GM12878 (cell line): Measurements from ENCODE around the gene MYH6. TPM values are rescaled to one million over a fixed set of nuclear protein-coding genes. Genes with fewer than 3 reads are reported as not detected.

ENCODE experiments used
- ATAC-seq: fragments of 200-7000 bp; cut with Tn5 transposase; 3 replicates; pipeline ENCODE4 v1.9.1; 2020; ENCODE audit warnings: mild to moderate bottlenecking, moderate library complexity
- BruUV-seq: library from RNA; stranded (reverse); fragments of 400-500 nt; replicated peaks from 2 replicates; lab custom pipeline; 2021; lab: Mats Ljungman, UMichigan
- CTCF ChIA-PET: fragments of 300-600 bp; sonication (Branson Sonifier 250); formaldehyde crosslinking; extraction: SDS; loops from one replicate; lab custom pipeline; 2021; ENCODE audit warnings: inconsistent platforms; lab: Yijun Ruan, JAX
- POLR2A ChIA-PET: fragments of 350-600 bp; formaldehyde crosslinking; extraction: SDS; loops from one replicate; lab custom pipeline; 2021; ENCODE audit warnings: inconsistent platforms; lab: Charles Lee
- RAD21 ChIA-PET: fragments of 300-600 bp; sonication (Branson Sonifier 250); formaldehyde crosslinking; loops from one replicate; lab custom pipeline; 2023; ENCODE audit warnings: antibody characterized with exemption; ENCODE audit not compliant: unreplicated experiment; lab: Charles Lee
- SMC1A ChIA-PET: fragments of 300-600 bp; sonication (Branson Sonifier 250); formaldehyde crosslinking; loops from one replicate; lab custom pipeline; 2023; ENCODE audit not compliant: unreplicated experiment, uncharacterized antibody; lab: Charles Lee
- DNase-seq: peaks from one replicate; pipeline ENCODE4 v3.0.0-alpha.2; 2011; ENCODE audit warnings: low read depth, low spot score
- FAIRE-seq: peaks from 3 replicates; lab custom pipeline; 2011; peaks lifted over from hg19 to GRCh38; lab: Jason Lieb, UNC
- H2AFZ ChIP-seq: 2 replicates; pipeline ENCODE4 v1.6.0; 2011; ENCODE audit warnings: low read depth, low read length, control low read depth; ENCODE audit not compliant: control insufficient read depth
- H3K27ac ChIP-seq: 2 replicates; pipeline ENCODE4 v1.5.1; 2011; ENCODE audit warnings: control low read depth; ENCODE audit not compliant: control insufficient read depth, insufficient read depth
- H3K27me3 ChIP-seq, 2 experiments: replicated peaks in 1 of 2; 2 replicates each; pipeline versions ENCODE4 v1.6.0 to v1.6.1; 2011; ENCODE audit warnings: low read length in 1 of 2; ENCODE audit not compliant: control insufficient read depth in 2 of 2, insufficient read depth in 2 of 2
- H3K36me3 ChIP-seq, 2 experiments: 2 replicates each; pipeline ENCODE4 v1.5.1; 2011; ENCODE audit warnings: low read length in 1 of 2; ENCODE audit not compliant: control insufficient read depth in 2 of 2, insufficient read depth in 2 of 2
- H3K4me1 ChIP-seq: 2 replicates; pipeline ENCODE4 v1.6.1; 2011; ENCODE audit warnings: mild to moderate bottlenecking, low read length, moderate library complexity, mixed read lengths; ENCODE audit not compliant: control insufficient read depth, insufficient read depth
- H3K4me2 ChIP-seq: 2 replicates; pipeline ENCODE4 v1.6.0; 2011; ENCODE audit warnings: control low read depth; ENCODE audit not compliant: control insufficient read depth, insufficient read depth
- H3K4me3 ChIP-seq: fragments of 200-600 bp; sonication (generic); 2 replicates; pipeline ENCODE4 v1.5.1; 2016
- H3K79me2 ChIP-seq: 2 replicates; pipeline ENCODE4 v1.6.0; 2011; ENCODE audit warnings: low read length; ENCODE audit not compliant: control insufficient read depth, insufficient read depth
- H3K9ac ChIP-seq: 2 replicates; pipeline ENCODE4 v1.8.0; 2011; ENCODE audit warnings: low read length, control low read depth, mixed read lengths; ENCODE audit not compliant: control insufficient read depth, insufficient read depth
- H3K9me3 ChIP-seq: replicated peaks from 3 replicates; pipeline ENCODE4 v1.5.1; 2011; ENCODE audit warnings: mild to moderate bottlenecking, low read length; ENCODE audit not compliant: control insufficient read depth, insufficient read depth
- H4K20me1 ChIP-seq: 2 replicates; pipeline ENCODE4 v1.6.0; 2011; ENCODE audit not compliant: control insufficient read depth, insufficient read depth
- BRCA1 ChIP-seq: IDR thresholded peaks from 2 replicates; pipeline ENCODE4 v1.6.1; 2011; ENCODE audit warnings: low read depth, low read length, improper control_type of control experiment
- CREB1 ChIP-seq: IDR thresholded peaks from 2 replicates; pipeline ENCODE4 v1.6.1; 2012; ENCODE audit warnings: low read depth, mild to moderate bottlenecking, inconsistent platforms
- EED ChIP-seq: sonication (generic); IDR thresholded peaks from 2 replicates; pipeline ENCODE4 v1.6.1; 2016; ENCODE audit warnings: antibody characterized with exemption, low read depth
- EP300 ChIP-seq, 2 experiments: fragments of 150-350 bp in 1 of 2; IDR thresholded peaks; 2 replicates each; pipeline ENCODE4 v1.6.1; 2011 to 2012; ENCODE audit warnings: low read depth in 2 of 2, low read length in 2 of 2, borderline replicate concordance in 1 of 2, improper control_type of control experiment in 1 of 2, inconsistent platforms in 1 of 2; ENCODE audit not compliant: control insufficient read depth in 1 of 2
- IKZF2 ChIP-seq, 2 experiments: fragments of 450-650 bp; IDR thresholded peaks; 2 replicates each; pipeline ENCODE4 v1.6.1; 2017; ENCODE audit warnings: mild to moderate bottlenecking in 2 of 2, moderate library complexity in 2 of 2
- MXI1 ChIP-seq: fragments of 150-350 bp; IDR thresholded peaks from 2 replicates; pipeline ENCODE4 v1.6.1; 2011; ENCODE audit warnings: low read depth, mild to moderate bottlenecking, inconsistent platforms, low read length, improper control_type of control experiment
- NFYA ChIP-seq: IDR thresholded peaks from 2 replicates; pipeline ENCODE4 v1.6.1; 2011; ENCODE audit warnings: low read depth, mild to moderate bottlenecking, low read length, improper control_type of control experiment, borderline replicate concordance
- PAX8 ChIP-seq: fragments of 450-650 bp; IDR thresholded peaks from 2 replicates; pipeline ENCODE4 v1.6.1; 2017; ENCODE audit warnings: mild to moderate bottlenecking, moderate library complexity
- RUNX3 ChIP-seq: IDR thresholded peaks from 2 replicates; pipeline ENCODE4 v1.6.1; 2012; ENCODE audit warnings: low read length, inconsistent platforms
- SIN3A ChIP-seq: IDR thresholded peaks from 2 replicates; pipeline ENCODE4 v1.6.1; 2012; ENCODE audit warnings: low read depth, low read length, improper control_type of control experiment
- SREBF2 ChIP-seq: IDR thresholded peaks from 2 replicates; pipeline ENCODE4 v1.6.1; 2012; ENCODE audit warnings: mild to moderate bottlenecking, low read length
- TCF3 ChIP-seq: IDR thresholded peaks from 2 replicates; pipeline ENCODE4 v1.6.1; 2012; ENCODE audit warnings: low read depth, mild to moderate bottlenecking, low read length, borderline replicate concordance; ENCODE audit not compliant: insufficient read depth
- TCF7 ChIP-seq: IDR thresholded peaks from 2 replicates; pipeline ENCODE4 v1.6.1; 2014; ENCODE audit warnings: antibody characterized with exemption, borderline replicate concordance
- ZNF24 ChIP-seq: fragments of 450-650 bp; IDR thresholded peaks from 2 replicates; pipeline ENCODE4 v1.6.1; 2017; ENCODE audit warnings: antibody characterized with exemption, mild to moderate bottlenecking
- WGBS: methylation state at CpG from one replicate; pipeline ENCODE4 v1.1.6; 2016; ENCODE audit warnings: low lambda C conversion rate; ENCODE audit not compliant: insufficient replicate concordance, insufficient coverage; ENCODE audit errors: missing lambda C conversion rate; 5-methylcytosine and 5-hydroxymethylcytosine counted together
- in situ Hi-C: fragments of 300-500 bp; cut with MboI; formaldehyde crosslinking; loops from 9 replicates; pipeline ENCODE4 v1.14.3; 2018; ENCODE audit warnings: mixed read lengths
- intact Hi-C: fragments of 100-400 bp; cut with micrococcal nuclease; formaldehyde crosslinking; loops from one replicate; pipeline ENCODE4 v1.14.2; 2022; ENCODE audit not compliant: unreplicated experiment
- polyA plus RNA-seq, 11 experiments: library from polyadenylated mRNA; depleted of rRNA in 4 of 11; unstranded in 6 of 11; stranded (reverse) in 5 of 11; fragments of >200 nt; fragmentation: Nextera tagmentation in 4 of 11; fragmentation: Illumina TruSeq in 1 of 11; extraction: Ambion mirVana in 4 of 11; extraction: Trizol in 1 of 11; gene quantifications; 1 replicate in 1 of 11; 2 replicates in 10 of 11; pipeline versions ENCODE4 v1.2.1 to v1.2.3, GENCODE V29; 2011 to 2016; ENCODE audit warnings: inconsistent platforms in 2 of 11, missing spikeins in 2 of 11, low read depth in 1 of 11
- total RNA-seq, 4 experiments: library from RNA; depleted of rRNA in 3 of 4; stranded (reverse); fragments of >200 nt in 3 of 4; fragmentation: Illumina TruSeq in 1 of 4; extraction: Trizol in 1 of 4; gene quantifications; 2 replicates each; pipeline versions ENCODE4 v1.2.1 to v1.2.3, GENCODE V29; 2013 to 2021
- TF ChIP-seq, protein P1 (sequence below): fragments of 450-650 bp; IDR thresholded peaks from 2 replicates; pipeline ENCODE4 v1.6.1; 2014; ENCODE audit warnings: mild to moderate bottlenecking
- TF ChIP-seq, protein P2 (sequence below): fragments of 450-650 bp; IDR thresholded peaks from 2 replicates; pipeline ENCODE4 v1.6.1; 2017; ENCODE audit warnings: borderline replicate concordance
- TF ChIP-seq, protein P3 (sequence below): fragments of 450-650 bp; IDR thresholded peaks from 2 replicates; pipeline ENCODE4 v1.6.1; 2017; ENCODE audit warnings: mild to moderate bottlenecking, moderate library complexity

MYH6 gene
- total and polyA plus RNA-seq, 10 of the 15 experiments (the other 5 are each of a cell fraction or from before 2014, with no cell fraction given), result 0.01 to 0.84 (median 0.05) TPM; not detected in 7

- intact Hi-C loops (no loop called here), in situ Hi-C loops (no loop called here)
- Histone ChIP-seq H4K20me1 (no peaks in the 10 kb centered on the region), H3K4me2 (no peak overlapping the region), H3K4me3 (no peak overlapping the region), H2AFZ (no peak overlapping the region), H3K36me3 (no peaks in the 10 kb centered on the region), H3K79me2 (no peaks in the 10 kb centered on the region), H3K27ac (no peak overlapping the region), H3K9ac (no peak overlapping the region), H3K27me3 (no peaks in the 10 kb centered on the region), H3K4me1 (no peaks in the 10 kb centered on the region), H3K9me3 (no peaks in the 10 kb centered on the region; the same call in 2 of the 3 replicates)
- TF ChIP-seq SIN3A (no peak), TCF3 (no peak), EP300 (IDR thresholded peaks at IDR 0.05; ENCODE audit: borderline replicate concordance in 1 of 2, control insufficient read depth in 1 of 2, low read depth in 2 of 2, low read length in 2 of 2) (no peak), TCF7 (no peak), RUNX3 (no peak), ZNF24 (no peak), SREBF2 (no peak), PAX8 (no peak), CREB1 (no peak), IKZF2 (IDR thresholded peaks at IDR 0.05) (no peak), EED (no peak), BRCA1 (no peak), MXI1 (no peak), NFYA (no peak)
- TF ChIP-seq, protein P1, sequence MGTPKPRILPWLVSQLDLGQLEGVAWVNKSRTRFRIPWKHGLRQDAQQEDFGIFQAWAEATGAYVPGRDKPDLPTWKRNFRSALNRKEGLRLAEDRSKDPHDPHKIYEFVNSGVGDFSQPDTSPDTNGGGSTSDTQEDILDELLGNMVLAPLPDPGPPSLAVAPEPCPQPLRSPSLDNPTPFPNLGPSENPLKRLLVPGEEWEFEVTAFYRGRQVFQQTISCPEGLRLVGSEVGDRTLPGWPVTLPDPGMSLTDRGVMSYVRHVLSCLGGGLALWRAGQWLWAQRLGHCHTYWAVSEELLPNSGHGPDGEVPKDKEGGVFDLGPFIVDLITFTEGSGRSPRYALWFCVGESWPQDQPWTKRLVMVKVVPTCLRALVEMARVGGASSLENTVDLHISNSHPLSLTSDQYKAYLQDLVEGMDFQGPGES, result no peak
- TF ChIP-seq, protein P2, sequence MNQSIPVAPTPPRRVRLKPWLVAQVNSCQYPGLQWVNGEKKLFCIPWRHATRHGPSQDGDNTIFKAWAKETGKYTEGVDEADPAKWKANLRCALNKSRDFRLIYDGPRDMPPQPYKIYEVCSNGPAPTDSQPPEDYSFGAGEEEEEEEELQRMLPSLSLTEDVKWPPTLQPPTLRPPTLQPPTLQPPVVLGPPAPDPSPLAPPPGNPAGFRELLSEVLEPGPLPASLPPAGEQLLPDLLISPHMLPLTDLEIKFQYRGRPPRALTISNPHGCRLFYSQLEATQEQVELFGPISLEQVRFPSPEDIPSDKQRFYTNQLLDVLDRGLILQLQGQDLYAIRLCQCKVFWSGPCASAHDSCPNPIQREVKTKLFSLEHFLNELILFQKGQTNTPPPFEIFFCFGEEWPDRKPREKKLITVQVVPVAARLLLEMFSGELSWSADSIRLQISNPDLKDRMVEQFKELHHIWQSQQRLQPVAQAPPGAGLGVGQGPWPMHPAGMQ, result no peak
- TF ChIP-seq, protein P3, sequence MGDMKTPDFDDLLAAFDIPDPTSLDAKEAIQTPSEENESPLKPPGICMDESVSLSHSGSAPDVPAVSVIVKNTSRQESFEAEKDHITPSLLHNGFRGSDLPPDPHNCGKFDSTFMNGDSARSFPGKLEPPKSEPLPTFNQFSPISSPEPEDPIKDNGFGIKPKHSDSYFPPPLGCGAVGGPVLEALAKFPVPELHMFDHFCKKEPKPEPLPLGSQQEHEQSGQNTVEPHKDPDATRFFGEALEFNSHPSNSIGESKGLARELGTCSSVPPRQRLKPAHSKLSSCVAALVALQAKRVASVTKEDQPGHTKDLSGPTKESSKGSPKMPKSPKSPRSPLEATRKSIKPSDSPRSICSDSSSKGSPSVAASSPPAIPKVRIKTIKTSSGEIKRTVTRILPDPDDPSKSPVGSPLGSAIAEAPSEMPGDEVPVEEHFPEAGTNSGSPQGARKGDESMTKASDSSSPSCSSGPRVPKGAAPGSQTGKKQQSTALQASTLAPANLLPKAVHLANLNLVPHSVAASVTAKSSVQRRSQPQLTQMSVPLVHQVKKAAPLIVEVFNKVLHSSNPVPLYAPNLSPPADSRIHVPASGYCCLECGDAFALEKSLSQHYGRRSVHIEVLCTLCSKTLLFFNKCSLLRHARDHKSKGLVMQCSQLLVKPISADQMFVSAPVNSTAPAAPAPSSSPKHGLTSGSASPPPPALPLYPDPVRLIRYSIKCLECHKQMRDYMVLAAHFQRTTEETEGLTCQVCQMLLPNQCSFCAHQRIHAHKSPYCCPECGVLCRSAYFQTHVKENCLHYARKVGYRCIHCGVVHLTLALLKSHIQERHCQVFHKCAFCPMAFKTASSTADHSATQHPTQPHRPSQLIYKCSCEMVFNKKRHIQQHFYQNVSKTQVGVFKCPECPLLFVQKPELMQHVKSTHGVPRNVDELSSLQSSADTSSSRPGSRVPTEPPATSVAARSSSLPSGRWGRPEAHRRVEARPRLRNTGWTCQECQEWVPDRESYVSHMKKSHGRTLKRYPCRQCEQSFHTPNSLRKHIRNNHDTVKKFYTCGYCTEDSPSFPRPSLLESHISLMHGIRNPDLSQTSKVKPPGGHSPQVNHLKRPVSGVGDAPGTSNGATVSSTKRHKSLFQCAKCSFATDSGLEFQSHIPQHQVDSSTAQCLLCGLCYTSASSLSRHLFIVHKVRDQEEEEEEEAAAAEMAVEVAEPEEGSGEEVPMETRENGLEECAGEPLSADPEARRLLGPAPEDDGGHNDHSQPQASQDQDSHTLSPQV, result no peak
- POLR2A ChIA-PET, result no interaction called here
- no TSS peak for BruUV-seq
- ATAC-seq, result no peak
- WGBS, result 0% methylated on average over 1 of the region's 1 CpG
- no peak for FAIRE-seq
- RAD21 ChIA-PET, result no interaction called here
- CTCF ChIA-PET, result interaction anchor here (1.3 kb wide), 1 partner anchor 139 kb away, joined by 5 read pairs; no protein-coding TSS in a partner anchor
- DNase-seq, result no peak
- SMC1A ChIA-PET, result no interaction called here
These were observed 68.4 kb downstream of the MYH6 start for GRCh38 chr14:23339506-23340268.
